ENCODE data around the gene CLPSL1.

CLPSL1 gene

DNA sequence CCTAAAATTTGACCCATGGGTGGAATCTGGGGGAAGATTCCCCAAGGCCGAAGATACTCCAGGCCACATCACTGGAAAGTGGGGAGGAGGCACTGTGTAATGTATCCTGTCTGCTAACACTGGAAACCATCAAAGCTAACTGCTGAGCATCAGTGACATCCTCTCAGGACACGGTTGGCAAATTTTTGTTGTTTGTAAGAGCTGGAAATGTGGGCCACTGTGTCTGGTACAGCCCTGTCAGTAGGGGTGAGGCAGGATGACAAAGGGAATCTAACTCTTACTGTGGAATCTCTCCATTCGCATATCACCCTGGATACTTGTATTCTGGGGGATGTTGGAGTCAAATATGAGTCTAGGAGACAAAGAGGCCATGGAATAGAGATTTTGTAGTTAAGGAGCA is 21.4 kb upstream of the CLPSL1 start:
- DNase-seq, result no peak

DNA sequence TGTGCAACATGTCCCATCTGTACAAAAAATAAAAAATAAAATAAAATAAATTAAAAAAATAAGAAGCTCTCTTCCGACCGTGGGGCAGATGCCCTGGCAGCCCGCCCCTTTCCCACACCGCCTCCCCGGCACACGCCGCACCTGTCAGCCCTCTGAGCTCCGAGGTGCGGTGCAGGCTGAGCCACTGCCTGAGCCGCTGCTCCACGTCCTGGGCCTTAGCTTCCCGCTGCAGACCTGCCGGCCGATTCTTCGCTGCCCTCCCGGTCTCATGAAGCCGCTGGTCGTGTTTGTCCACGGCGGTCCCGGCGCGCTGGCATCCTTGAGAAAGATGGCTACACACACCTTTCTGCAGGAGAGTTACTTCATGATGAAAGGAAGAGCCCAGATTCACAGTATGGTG is 15.1 kb upstream of the CLPSL1 start:
- no peak for DNase-seq

DNA sequence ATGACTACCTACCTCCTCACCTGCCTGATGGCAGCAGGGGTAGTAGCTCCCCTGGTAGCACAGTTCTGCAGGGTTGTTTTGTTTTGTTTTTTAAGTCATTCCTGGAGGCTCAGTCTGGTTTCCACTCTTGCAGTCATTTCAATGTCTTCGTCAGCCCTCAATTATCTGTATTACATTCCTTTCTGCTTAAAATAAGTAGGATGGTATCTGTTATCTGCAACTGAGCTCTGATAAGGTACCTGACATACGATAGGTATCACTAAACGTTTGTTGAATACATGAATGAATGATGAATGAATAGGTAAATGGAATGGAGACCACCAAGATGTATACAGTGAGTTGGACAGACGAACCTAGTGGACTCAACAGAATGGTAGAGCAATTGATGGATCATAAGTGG is 11.6 kb upstream of the CLPSL1 start:
- no peak for DNase-seq

DNA sequence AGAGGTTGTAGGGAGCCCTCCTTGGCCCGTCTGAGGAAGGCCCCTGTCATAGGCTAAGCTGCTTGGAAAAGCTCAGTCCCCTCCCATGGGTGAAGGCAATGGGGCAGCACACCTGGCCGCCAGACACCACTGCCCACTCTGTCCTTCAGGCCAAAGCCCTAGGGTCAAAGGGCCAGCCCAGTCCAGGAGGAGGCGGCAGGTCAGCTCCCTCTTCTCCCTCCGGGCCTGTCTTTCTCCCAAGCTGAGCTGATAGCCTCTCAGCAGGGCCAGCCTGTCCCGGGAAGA is 9.5 kb upstream of the CLPSL1 start:
- no peak for DNase-seq

DNA sequence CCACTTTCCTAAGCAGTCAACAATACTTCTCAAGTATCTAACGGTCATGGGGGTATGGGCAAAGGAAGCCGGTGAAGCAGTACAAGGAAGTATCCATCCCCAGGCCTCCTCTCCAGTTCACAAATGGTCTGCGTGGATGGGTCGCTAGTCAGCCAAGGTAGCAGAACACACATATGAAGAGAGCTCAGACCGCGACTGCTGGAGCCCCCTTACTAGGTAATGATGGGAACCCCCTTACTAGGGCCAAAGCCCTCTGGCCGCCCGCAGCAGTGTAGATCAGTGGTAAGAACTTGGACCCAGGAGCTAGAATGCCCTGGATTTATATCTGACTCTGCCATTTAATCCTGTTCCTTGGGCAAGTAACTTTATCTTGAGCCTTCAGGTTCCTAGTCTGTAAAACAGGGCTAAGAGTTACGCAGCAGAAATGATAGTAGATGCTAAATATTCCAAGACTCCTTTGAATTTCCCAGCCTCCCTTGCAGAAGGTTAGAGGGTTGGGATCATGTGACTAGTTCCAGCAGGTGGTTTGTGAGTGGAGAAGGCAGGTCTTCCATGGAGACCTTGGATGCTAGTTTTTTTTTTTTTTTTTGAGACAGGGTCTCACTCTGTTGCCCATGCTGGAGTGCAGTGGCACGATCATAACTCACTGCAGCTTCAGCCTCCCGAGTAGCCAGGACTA is 6.6 kb upstream of the CLPSL1 start:
- no peak for DNase-seq

DNA sequence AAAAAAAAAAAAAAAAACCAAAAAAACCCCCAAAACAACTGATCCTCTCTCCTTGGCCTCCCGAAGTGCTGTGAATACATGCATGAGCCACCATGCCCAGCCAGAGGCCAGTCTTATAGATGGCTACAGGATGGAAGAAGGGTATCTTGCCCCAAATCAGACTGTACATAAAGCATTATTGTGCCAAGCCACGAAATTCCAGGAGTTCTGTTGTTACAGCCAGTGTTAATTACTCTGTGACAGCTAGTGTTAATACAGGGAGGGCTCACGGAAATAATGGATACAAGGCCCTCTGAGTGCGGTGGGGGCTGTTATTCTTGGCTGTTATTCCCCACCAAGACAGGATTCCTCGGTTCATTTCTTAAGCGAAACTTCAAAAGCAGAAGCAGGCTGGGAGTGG is 5.8 kb upstream of the CLPSL1 start:
- DNase-seq, result no peak

DNA sequence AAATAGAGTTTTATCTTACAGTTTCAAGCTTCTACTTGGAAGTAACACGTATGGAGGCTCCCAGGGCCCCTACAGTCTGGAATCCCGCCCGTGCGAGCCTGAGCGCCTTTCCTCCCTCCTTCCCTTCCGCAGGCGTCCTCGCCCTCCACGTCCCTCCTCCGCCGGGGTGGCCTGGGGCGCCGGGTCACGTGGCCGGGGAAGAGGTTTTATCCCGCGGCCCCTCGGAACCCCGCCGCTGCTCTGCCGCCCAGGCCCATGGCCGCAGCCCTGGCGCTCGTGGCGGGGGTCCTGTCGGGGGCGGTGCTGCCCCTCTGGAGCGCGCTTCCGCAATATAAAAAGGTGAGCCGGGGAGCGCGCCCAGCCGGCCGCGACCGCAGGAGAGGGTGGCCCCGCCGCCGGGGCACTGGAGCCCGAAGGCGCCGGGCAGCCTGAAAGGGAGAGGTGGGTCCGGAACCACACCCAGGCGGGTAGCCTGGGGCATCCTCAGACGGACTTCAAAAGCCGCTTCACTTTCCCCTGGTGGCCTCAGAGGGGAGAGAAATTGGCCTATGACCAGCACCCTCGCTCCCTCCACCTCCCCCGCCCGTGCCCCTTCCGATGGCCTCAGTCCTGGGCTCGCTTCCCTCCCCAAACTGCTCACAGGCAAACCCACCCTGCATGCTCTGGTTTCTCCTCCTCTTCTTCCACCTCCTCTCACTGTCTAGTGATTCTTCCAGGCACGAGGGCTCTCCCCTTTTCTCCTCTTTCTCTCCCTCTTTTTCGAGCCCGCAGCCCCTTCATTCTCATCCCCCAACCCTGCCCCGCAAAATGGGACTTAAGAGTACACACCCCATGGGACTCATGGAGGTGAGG is 4.2 kb upstream of the CLPSL1 start, which contains the start of gene CLPSL2:
CLPSL2 (plus strand) TSS at position 235 of the 852 bp plus-strand sequence; CDS start at position 256, 21 bp downstream.
- DNase-seq, result no peak

GRCh38 chr6:35777356-35778102 is 3.3 kb upstream of the CLPSL1 start:
- no peak for DNase-seq

DNA sequence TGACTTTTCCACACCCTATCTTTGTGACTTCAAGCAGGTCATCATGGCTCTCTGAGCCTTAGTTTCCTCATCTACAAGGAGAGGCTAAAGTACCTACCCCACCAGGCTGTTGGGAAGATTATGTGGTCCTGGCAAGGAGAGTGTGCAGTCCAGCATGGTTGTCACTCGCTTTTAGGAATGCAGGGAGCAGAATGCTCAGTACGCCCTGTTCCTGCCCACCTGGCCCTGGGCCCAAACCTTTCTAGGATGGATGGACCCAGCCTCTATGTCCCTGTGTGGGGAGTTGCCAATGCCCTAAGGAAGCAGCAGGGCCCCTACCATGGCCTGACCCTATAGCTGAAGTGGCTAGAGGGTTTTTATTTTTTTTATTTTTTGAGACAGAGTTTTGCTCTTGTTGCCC is 2.4 kb upstream of the CLPSL1 start:
- DNase-seq, result no peak

GRCh38 chr6:35781290-35781689 is 471 bp downstream of the CLPSL1 start:
- DNase-seq, result no peak

- no peak for DNase-seq
These were observed 1.6 kb downstream of the CLPSL1 start for GRCh38 chr6:35782424-35782823.

- DNase-seq, result no peak
These were observed 3.4 kb downstream of the CLPSL1 start for GRCh38 chr6:35784200-35784599.

DNA sequence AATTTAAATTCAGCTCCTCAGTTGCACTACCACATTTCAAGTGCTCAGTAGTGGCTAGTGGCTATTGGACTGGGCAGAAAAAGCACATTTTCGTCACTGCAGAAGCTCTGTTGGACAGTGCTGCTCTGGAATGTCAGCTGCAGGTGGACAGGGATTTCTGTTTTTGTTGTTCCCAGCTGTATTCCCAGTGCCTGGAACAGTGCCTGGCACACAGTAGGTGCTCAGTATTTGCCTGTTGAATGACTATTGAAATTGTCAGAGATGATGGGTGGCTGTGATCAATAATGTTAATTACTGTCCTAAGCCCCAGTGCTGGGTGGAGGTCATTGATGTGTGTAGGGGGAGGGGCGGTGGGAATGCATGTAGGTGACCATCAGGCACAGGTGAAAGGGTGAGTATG is 5.5 kb downstream of the CLPSL1 start:
- DNase-seq, result no peak

- no peak for DNase-seq
These were observed 6.0 kb downstream of the CLPSL1 start for GRCh38 chr6:35786810-35787209.

DNA sequence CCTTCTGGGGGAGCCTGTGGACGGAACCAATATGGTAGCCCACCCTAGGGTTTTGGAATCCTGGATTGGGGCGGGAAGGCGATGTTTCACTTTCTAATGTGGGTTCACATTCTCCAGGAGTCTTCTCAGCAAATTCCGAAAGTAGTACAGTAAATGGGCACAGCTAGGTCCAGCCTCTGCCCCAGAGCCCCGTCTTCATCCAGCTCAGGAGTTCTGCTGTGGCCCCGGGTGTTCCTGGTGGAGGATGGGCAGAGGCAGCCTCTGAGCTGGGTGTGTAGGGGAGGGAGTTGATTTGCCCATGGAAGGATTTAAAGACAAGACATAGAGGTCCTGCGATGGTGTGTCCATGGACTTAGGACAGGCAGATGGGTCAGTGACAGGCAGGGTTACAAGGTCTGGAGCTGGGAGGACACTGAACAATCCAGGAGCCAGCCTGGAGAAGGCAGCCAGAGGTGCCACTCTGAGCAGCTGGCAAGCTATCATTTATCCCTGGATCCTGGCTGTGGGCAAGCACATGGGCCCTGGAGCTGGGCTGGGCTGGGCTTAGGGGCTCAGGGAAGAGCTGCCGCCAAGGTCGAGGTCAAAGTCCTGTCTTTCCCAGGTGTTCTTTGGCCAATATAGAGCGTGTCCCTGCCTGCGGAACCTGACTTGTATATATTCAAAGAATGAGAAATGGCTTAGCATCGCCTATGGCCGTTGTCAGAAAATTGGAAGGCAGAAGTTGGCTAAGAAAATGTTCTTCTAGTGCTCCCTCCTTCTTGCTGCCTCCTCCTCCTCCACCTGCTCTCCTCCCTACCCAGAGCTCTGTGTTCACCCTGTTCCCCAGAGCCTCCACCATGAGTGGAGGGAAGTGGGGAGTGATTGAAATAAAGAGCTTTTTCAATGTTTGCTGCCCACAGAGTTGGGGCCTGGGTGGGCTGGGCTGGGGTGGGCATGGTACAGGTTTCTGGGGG is 6.7 kb downstream of the CLPSL1 start:
- DNase-seq, result no peak

- DNase-seq, result no peak
These were observed 7.7 kb downstream of the CLPSL1 start for GRCh38 chr6:35788423-35788982.

DNA sequence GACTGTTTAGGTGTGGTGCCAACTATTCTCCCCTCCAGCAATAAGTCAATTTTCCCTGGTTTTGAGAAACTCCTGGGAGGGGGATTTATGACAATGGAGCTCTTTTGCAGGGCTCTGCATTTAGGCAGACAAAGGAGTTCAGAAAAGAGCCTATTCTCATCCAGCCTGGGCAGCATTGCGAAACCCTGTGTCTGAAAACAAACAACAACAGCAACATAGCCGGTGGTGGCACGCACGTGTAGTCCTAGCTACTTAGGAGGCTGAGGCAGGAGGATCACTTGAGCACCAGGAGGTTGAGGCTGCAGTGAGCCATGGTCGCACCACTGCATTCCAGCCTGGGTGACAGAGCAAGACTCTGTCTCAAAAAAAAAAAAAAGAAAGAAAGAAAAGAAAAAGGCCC is 9.9 kb downstream of the CLPSL1 start:
- DNase-seq, result no peak

DNA sequence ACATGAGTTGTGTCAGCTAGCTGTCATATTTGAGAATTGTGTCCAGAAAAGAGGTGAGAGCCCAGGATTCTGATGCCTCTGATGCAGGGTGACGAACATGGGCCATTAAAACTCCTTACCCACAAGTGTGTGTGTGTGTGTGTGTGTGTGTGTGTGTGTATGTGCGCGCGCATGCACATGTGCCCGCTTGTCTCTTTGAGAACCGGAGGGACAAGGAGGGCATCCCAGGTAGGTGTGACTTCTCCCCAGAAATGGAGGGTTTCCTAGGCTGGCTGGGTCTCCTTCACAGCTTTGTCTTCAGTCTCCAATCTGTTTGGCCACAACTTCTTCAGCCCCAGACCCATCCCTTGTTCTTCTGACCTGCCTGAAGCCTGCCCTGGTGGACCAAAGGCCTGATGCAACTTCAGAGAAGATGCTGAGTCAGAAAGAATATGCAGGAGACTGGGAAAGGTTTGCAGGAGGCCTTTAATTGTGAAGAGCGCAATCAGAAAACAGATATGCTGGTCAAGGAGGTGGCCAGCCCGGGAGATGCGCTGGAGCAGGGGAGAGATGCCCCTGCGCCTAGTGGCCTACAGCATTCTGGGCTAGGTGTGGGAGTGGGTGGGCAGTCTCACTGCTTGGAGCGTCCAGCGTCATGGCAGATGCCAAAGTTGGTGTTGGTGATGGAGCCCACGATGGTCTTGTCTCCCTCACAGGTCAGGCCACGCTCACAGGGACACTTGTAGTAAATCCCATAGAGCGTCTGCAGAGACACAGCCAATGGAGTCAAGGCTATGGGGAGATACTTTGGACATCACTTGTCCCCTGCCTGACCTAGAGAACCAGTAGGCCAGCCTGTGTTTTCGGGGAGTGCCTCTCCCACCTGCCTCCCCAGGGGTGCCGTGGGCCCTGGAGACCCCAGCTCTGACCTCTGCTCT is 14.0 kb downstream of the CLPSL1 start:
- DNase-seq, result no peak

- no peak for DNase-seq
These were observed 14.7 kb downstream of the CLPSL1 start for GRCh38 chr6:35795453-35796071.

GRCh38 chr6:35796236-35796635 is 15.4 kb downstream of the CLPSL1 start:
- DNase-seq, result no peak

Measured in NCI-H187 (cell line).